Fibroblast of pulmonary artery (primary cell): Measurements from ENCODE around the gene EEPD1.
"Not testable (repeated sequence)": the region's sequence is repeated elsewhere in the genome, so short reads cannot be mapped to it uniquely, and the experiment has no call there.

Source experiments
- DNase-seq: peaks from one replicate; pipeline ENCODE4 v3.0.0-alpha.2; 2010; ENCODE audit warnings: low read depth
- H3K4me3 ChIP-seq: replicated peaks from 2 replicates; pipeline ENCODE4 v1.5.1; 2011; ENCODE audit warnings: low read depth, mild to moderate bottlenecking, control low read depth, low read length, moderate library complexity
- TF ChIP-seq, protein P1 (sequence below): IDR thresholded peaks from 2 replicates; pipeline ENCODE4 v1.5.1; 2011; ENCODE audit warnings: mild to moderate bottlenecking, control low read depth, low read length, inconsistent platforms; ENCODE audit errors: missing control alignments

EEPD1 gene

DNA sequence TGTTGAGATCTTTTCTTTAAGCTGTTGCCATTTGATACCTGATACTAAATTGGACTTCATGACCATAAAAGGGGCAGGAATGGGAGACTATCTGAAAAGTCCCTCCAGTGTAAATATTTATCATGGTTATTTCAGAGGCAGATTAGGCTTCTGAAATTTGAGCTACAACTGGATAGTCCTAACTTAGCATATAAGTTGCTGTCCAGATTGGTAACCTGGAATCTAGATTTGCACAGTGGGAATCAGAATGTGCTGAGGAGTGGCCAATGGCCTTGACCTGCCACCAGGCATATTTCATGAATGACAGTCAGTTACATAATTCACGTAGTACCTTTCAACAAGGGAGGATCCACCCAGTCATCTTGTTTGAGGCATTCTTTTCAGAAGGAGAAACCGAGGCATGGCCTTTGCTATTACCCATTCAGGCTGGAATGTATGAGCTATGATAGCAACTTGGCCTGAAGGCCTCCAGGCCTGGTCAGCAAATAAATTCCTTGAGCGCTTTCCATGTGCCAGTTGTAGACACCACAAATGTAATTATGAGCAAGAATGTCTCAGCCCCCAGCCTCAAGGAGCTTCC lies 80.0 kb downstream of the EEPD1 start:
- no peak for DNase-seq
- no peak overlapping the region for H3K4me3 ChIP-seq
- TF ChIP-seq, protein P1, sequence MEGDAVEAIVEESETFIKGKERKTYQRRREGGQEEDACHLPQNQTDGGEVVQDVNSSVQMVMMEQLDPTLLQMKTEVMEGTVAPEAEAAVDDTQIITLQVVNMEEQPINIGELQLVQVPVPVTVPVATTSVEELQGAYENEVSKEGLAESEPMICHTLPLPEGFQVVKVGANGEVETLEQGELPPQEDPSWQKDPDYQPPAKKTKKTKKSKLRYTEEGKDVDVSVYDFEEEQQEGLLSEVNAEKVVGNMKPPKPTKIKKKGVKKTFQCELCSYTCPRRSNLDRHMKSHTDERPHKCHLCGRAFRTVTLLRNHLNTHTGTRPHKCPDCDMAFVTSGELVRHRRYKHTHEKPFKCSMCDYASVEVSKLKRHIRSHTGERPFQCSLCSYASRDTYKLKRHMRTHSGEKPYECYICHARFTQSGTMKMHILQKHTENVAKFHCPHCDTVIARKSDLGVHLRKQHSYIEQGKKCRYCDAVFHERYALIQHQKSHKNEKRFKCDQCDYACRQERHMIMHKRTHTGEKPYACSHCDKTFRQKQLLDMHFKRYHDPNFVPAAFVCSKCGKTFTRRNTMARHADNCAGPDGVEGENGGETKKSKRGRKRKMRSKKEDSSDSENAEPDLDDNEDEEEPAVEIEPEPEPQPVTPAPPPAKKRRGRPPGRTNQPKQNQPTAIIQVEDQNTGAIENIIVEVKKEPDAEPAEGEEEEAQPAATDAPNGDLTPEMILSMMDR: no peak

- H3K4me3 ChIP-seq: no peak overlapping the region
Observed at GRCh38 chr7:36236073-36236472, 83.0 kb downstream of the EEPD1 start.

GRCh38 chr7:36238138-36238537 lies 85.1 kb downstream of the EEPD1 start:
- H3K4me3 ChIP-seq: no peak overlapping the region
- TF ChIP-seq, protein P1: no peak
- no peak for DNase-seq

More at GRCh38 chr7:36236073-36236472, 83.0 kb downstream of the EEPD1 start:
- TF ChIP-seq, protein P1: no peak
- DNase-seq: no peak

- not testable (repeated sequence) for DNase-seq, H3K4me3 ChIP-seq
Observed at GRCh38 chr7:36243356-36243755, 90.3 kb downstream of the EEPD1 start.

DNA sequence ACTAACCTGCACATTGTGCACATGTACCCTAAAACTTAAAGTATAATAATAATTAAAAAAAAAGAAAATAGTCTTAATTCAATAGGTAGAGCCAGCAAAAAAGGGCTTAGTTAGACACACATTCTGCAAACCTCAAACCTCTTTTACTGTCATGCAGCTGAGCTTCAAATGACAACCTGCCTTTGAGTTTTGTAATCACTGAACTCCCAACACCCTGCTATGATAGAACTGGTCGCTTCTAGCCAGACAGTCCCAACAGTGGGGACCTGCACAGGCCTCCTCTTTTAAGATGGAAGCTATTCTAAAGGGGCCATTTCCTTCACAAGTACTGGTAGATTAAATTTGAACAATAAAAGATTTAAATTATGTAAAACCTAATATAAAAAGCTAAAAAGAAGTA lies 90.9 kb downstream of the EEPD1 start:
- not testable (repeated sequence) for H3K4me3 ChIP-seq, DNase-seq

DNA sequence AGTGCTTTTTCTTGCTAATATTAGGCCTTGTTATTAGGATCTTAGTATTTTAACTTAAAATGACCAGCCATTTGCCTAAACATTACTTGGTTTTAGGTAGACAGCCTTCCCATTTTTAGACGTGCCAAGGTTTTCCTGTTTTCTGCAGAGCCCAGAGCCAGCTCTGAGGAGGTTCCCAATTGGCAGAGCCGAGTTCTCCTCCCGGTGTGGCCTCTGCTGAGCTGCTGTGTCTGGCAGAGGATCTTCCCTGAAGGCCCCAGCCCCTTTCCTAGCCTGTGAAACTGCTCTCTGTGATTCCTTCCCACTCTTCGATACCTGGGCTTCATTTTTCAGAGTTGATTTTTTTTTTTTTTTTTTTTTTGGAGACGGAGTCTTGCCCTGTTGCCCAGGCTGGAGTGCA lies 91.4 kb downstream of the EEPD1 start:
- no peak for DNase-seq
- TF ChIP-seq, protein P1: no peak
- no peak overlapping the region for H3K4me3 ChIP-seq

GRCh38 chr7:36245684-36246299 lies 92.7 kb downstream of the EEPD1 start:
- TF ChIP-seq, protein P1: no peak
- DNase-seq: no peak
- no peak overlapping the region for H3K4me3 ChIP-seq

DNA sequence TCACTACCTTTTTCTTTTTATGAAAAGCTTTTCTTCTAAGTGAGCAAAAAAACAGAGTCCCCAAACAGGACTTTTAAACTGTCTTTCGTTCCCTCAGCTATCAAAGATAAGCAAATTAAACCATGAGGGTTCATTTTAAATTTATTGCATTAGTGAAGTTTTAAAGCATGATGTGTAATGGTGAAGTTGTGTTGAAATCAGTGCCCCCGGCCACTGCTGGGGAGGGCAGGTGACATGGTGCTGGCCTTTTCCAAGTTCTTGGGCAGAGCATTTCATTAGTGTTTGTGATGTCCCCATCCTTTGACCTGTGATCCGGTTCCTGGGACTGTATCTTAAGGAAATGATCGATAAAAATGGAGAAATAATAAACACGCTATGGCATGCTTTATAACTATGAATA lies 96.0 kb downstream of the EEPD1 start:
- H3K4me3 ChIP-seq: no peak overlapping the region
- TF ChIP-seq, protein P1: no peak
- DNase-seq: no peak
